Measurements from ENCODE around the gene SSRP1. TPM values are rescaled to one million over a fixed set of nuclear protein-coding genes. Genes with fewer than 3 reads are reported as not detected.

The SSRP1 gene
- total and polyA plus RNA-seq, 5 experiments from 2014 or later: 35.9 to 74.5 (median 41.0) TPM

- Mint-ChIP-seq H3K27me3 (no peaks in the 10 kb centered on the region), H3K36me3 (peaks cover 0 to 5% (median 0%) of the 10 kb centered on the region in 3 donors), H3K9me3 (no peaks in the 10 kb centered on the region), H3K4me3 (no peak overlapping the region), H3K4me1 (peaks cover 17 to 33% (median 27%) of the 10 kb centered on the region in 4 donors), H3K27ac (no peak overlapping the region)
- ATAC-seq (no peak), DNase-seq (no peak)
- POLR2A ChIA-PET: no interaction called here
These were observed 15.5 kb downstream of the SSRP1 start for GRCh38 chr11:57320067-57320718.

- POLR2A ChIA-PET: interaction anchor here (1.2 kb wide), 1 partner anchor 16 kb away, joined by 6 read pairs; no protein-coding TSS in a partner anchor
- no peaks in the 10 kb centered on the region for H3K27me3 Mint-ChIP-seq
- H3K36me3 Mint-ChIP-seq: peaks cover 0 to 9% (median 2%) of the 10 kb centered on the region in 3 donors
- H3K9me3 Mint-ChIP-seq: no peaks in the 10 kb centered on the region
- ATAC-seq (no peak), DNase-seq (no peak)
- peaks cover 8 to 22% (median 17%) of the 10 kb centered on the region in 4 donors for H3K4me1 Mint-ChIP-seq
- peak overlapping the region in 1 of 10 donors; percentile 65 for H3K27ac Mint-ChIP-seq
- H3K4me3 Mint-ChIP-seq: no peak overlapping the region
These were observed 17.5 kb downstream of the SSRP1 start for GRCh38 chr11:57318178-57318577.

- no peak for ATAC-seq
- POLR2A ChIA-PET: interaction anchor here (0.7 kb wide), 1 partner anchor 9 kb away, joined by 3 read pairs; no protein-coding TSS in a partner anchor
- DNase-seq: no peak
- H3K4me3 Mint-ChIP-seq: no peak overlapping the region
- H3K9me3 Mint-ChIP-seq: no peaks in the 10 kb centered on the region
- no peak overlapping the region for H3K27ac Mint-ChIP-seq
- H3K4me1 Mint-ChIP-seq: peaks cover 10 to 13% (median 12%) of the 10 kb centered on the region in 4 donors
- H3K27me3 Mint-ChIP-seq: no peaks in the 10 kb centered on the region
- H3K36me3 Mint-ChIP-seq: peaks cover 0 to 9% (median 2%) of the 10 kb centered on the region in 3 donors
These were observed 19.7 kb downstream of the SSRP1 start for GRCh38 chr11:57316017-57316416.

- Mint-ChIP-seq H3K4me1 (peaks cover 7 to 15% (median 11%) of the 10 kb centered on the region in 4 donors), H3K27me3 (no peaks in the 10 kb centered on the region), H3K4me3 (no peak overlapping the region), H3K9me3 (no peaks in the 10 kb centered on the region), H3K36me3 (peaks cover 0 to 9% (median 2%) of the 10 kb centered on the region in 3 donors), H3K27ac (no peak overlapping the region)
- DNase-seq: peak in 4 of 10 donors; percentile 22 to 46 (median 29)
- POLR2A ChIA-PET: interaction anchor here (0.7 kb wide), 1 partner anchor 10 kb away, joined by 3 read pairs; no protein-coding TSS in a partner anchor
- peak in 1 of 2 donors; percentile 66 for ATAC-seq
These were observed 20.2 kb downstream of the SSRP1 start for GRCh38 chr11:57315491-57315890.

GRCh38 chr11:57314221-57314973, 21.3 kb downstream of the SSRP1 start:
- Mint-ChIP-seq H3K27me3 (no peaks in the 10 kb centered on the region), H3K27ac (no peak overlapping the region)

GRCh38 chr11:57313788-57314135, 21.9 kb downstream of the SSRP1 start:
- ATAC-seq: no peak
- POLR2A ChIA-PET: no interaction called here
- Mint-ChIP-seq H3K36me3 (peaks cover 0 to 5% (median 2%) of the 10 kb centered on the region in 3 donors), H3K4me3 (no peak overlapping the region), H3K9me3 (no peaks in the 10 kb centered on the region), H3K27ac (no peak overlapping the region), H3K27me3 (no peaks in the 10 kb centered on the region), H3K4me1 (peaks cover 7 to 15% (median 14%) of the 10 kb centered on the region in 4 donors)
- DNase-seq: no peak

More at GRCh38 chr11:57314221-57314973, 21.3 kb downstream of the SSRP1 start:
- POLR2A ChIA-PET: no interaction called here
- peaks cover 7 to 16% (median 15%) of the 10 kb centered on the region in 4 donors for H3K4me1 Mint-ChIP-seq
- H3K4me3 Mint-ChIP-seq: no peak overlapping the region
- H3K36me3 Mint-ChIP-seq: peaks cover 0 to 9% (median 2%) of the 10 kb centered on the region in 3 donors
- ATAC-seq (no peak), DNase-seq (no peak)
- H3K9me3 Mint-ChIP-seq: no peaks in the 10 kb centered on the region

- POLR2A ChIA-PET: no interaction called here
These were observed 22.5 kb downstream of the SSRP1 start for GRCh38 chr11:57313071-57313787.

GRCh38 chr11:57312511-57313021, 23.1 kb downstream of the SSRP1 start:
- peaks cover 6 to 15% (median 13%) of the 10 kb centered on the region in 4 donors for H3K4me1 Mint-ChIP-seq
- POLR2A ChIA-PET: interaction anchor here (1.5 kb wide), 1 partner anchor 23 kb away, joined by 6 read pairs; the partner anchor contains the start of gene SSRP1
- DNase-seq: no peak

More at GRCh38 chr11:57313071-57313787, 22.5 kb downstream of the SSRP1 start:
- ATAC-seq (no peak), DNase-seq (no peak)
- Mint-ChIP-seq H3K4me3 (no peak overlapping the region), H3K4me1 (peaks cover 8 to 15% (median 14%) of the 10 kb centered on the region in 4 donors), H3K36me3 (peaks cover 0 to 5% (median 2%) of the 10 kb centered on the region in 3 donors), H3K27me3 (no peaks in the 10 kb centered on the region), H3K27ac (no peak overlapping the region), H3K9me3 (no peaks in the 10 kb centered on the region)

GRCh38 chr11:57311109-57311936, 24.4 kb downstream of the SSRP1 start:
- ATAC-seq: peak; percentile 62 to 74
- H3K36me3 Mint-ChIP-seq: peaks cover 0 to 5% (median 2%) of the 10 kb centered on the region in 3 donors
- H3K4me3 Mint-ChIP-seq: peak overlapping the region; percentile 49 to 77 (median 66)
- POLR2A ChIA-PET: interaction anchor here (0.9 to 1.5 kb wide), 2 partner anchors 14 to 24 kb away, joined by 4 to 6 read pairs; partner anchors contain the start of genes SSRP1 and TNKS1BP1
- peak in 4 of 10 donors; percentile 16 to 35 (median 20) for DNase-seq
- H3K9me3 Mint-ChIP-seq: no peaks in the 10 kb centered on the region
- peak overlapping the region in 3 of 10 donors; percentile 18 to 48 (median 37) for H3K27ac Mint-ChIP-seq
- no peaks in the 10 kb centered on the region for H3K27me3 Mint-ChIP-seq
- peaks cover 6 to 19% (median 15%) of the 10 kb centered on the region in 4 donors for H3K4me1 Mint-ChIP-seq

More at GRCh38 chr11:57312511-57313021, 23.1 kb downstream of the SSRP1 start:
- Mint-ChIP-seq H3K27me3 (no peaks in the 10 kb centered on the region), H3K4me3 (peak overlapping the region in 7 of 10 donors; percentile 60 to 77 (median 66)), H3K27ac (peak overlapping the region in 1 of 10 donors; percentile 73), H3K9me3 (no peaks in the 10 kb centered on the region), H3K36me3 (peaks cover 0 to 5% (median 2%) of the 10 kb centered on the region in 3 donors)
- no peak for ATAC-seq

- H3K4me1 Mint-ChIP-seq: peaks cover 6 to 19% (median 15%) of the 10 kb centered on the region in 4 donors
- POLR2A ChIA-PET: no interaction called here
- H3K27me3 Mint-ChIP-seq: no peaks in the 10 kb centered on the region
- peak overlapping the region in 3 of 10 donors; percentile 18 to 37 (median 33) for H3K27ac Mint-ChIP-seq
- peak overlapping the region in 9 of 10 donors; percentile 12 to 77 (median 62) for H3K4me3 Mint-ChIP-seq
- ATAC-seq: no peak
- peaks cover 0 to 5% (median 2%) of the 10 kb centered on the region in 3 donors for H3K36me3 Mint-ChIP-seq
- no peaks in the 10 kb centered on the region for H3K9me3 Mint-ChIP-seq
- DNase-seq: no peak
These were observed 25.0 kb downstream of the SSRP1 start for GRCh38 chr11:57310630-57311086.

- H3K27me3 Mint-ChIP-seq: no peaks in the 10 kb centered on the region
- H3K9me3 Mint-ChIP-seq: no peaks in the 10 kb centered on the region
- no peak for ATAC-seq
- peaks cover 6 to 19% (median 15%) of the 10 kb centered on the region in 4 donors for H3K4me1 Mint-ChIP-seq
- POLR2A ChIA-PET: no interaction called here
- DNase-seq: no peak
- H3K27ac Mint-ChIP-seq: peak overlapping the region in 1 of 10 donors; percentile 79
- H3K36me3 Mint-ChIP-seq: peaks cover 0 to 5% (median 2%) of the 10 kb centered on the region in 3 donors
- H3K4me3 Mint-ChIP-seq: peak overlapping the region in 5 of 10 donors; percentile 32 to 68 (median 41)
These were observed 25.6 kb downstream of the SSRP1 start for GRCh38 chr11:57310091-57310490.

All from naive thymus-derived CD8-positive, alpha-beta T cell (primary cell).